GM12874 (cell line): ENCODE results near the gene THAP8.

Source experiments
- CTCF ChIP-seq: IDR thresholded peaks from 2 replicates; pipeline ENCODE4 v1.5.1; 2011; ENCODE audit warnings: low read depth, mild to moderate bottlenecking, control low read depth, low read length, moderate library complexity; ENCODE audit not compliant: insufficient read depth

Gene THAP8

GRCh38 chr19:36049080-36049698, 4.9 kb downstream of the THAP8 start:
- no peak for TF ChIP-seq CTCF

GRCh38 chr19:36047835-36048234, 6.2 kb downstream of the THAP8 start:
- TF ChIP-seq CTCF: no peak

- no peak for TF ChIP-seq CTCF
Measured at GRCh38 chr19:36046443-36047050, 7.5 kb downstream of the THAP8 start.

- TF ChIP-seq CTCF: no peak
Measured at GRCh38 chr19:36043952-36044351, 10.1 kb downstream of the THAP8 start.

GRCh38 chr19:36041831-36042230, 12.3 kb downstream of the THAP8 start:
- no peak for TF ChIP-seq CTCF

- no peak for TF ChIP-seq CTCF
Measured at GRCh38 chr19:36040495-36040894, 13.6 kb downstream of the THAP8 start.

GRCh38 chr19:36032251-36033104, 21.6 kb downstream of the THAP8 start, which contains the start of gene CLIP3:
TSS of gene CLIP3 (minus strand) at chr19:36032873. CDS start at chr19:36032357, 516 bp downstream.
- TF ChIP-seq CTCF: no peak
